Measurements from ENCODE around the gene PPP1R16B. TPM values are rescaled to one million over a fixed set of nuclear protein-coding genes. Genes with fewer than 3 reads are reported as not detected.

Gene PPP1R16B
- total RNA-seq, 2 donors from 2014 or later, result 45.6 to 60.9 TPM

GRCh38 chr20:38924718-38925117 is 119.2 kb downstream of the PPP1R16B start:
- H3K36me3 Mint-ChIP-seq (ENCODE audit: low read depth), result no peaks in the 10 kb centered on the region
- H3K27me3 Mint-ChIP-seq, result no peaks in the 10 kb centered on the region
- peak overlapping the region; percentile 61 for H3K4me3 Mint-ChIP-seq
- H3K9me3 ChIP-seq (ENCODE audit: control insufficient read depth, low read length, poor library complexity, severe bottlenecking), result no peaks in the 10 kb centered on the region
- ATAC-seq (no peak), DNase-seq (no peak)
- peaks cover 12% of the 10 kb centered on the region for H3K4me1 Mint-ChIP-seq
- H3K27ac Mint-ChIP-seq, result no peak overlapping the region

DNA sequence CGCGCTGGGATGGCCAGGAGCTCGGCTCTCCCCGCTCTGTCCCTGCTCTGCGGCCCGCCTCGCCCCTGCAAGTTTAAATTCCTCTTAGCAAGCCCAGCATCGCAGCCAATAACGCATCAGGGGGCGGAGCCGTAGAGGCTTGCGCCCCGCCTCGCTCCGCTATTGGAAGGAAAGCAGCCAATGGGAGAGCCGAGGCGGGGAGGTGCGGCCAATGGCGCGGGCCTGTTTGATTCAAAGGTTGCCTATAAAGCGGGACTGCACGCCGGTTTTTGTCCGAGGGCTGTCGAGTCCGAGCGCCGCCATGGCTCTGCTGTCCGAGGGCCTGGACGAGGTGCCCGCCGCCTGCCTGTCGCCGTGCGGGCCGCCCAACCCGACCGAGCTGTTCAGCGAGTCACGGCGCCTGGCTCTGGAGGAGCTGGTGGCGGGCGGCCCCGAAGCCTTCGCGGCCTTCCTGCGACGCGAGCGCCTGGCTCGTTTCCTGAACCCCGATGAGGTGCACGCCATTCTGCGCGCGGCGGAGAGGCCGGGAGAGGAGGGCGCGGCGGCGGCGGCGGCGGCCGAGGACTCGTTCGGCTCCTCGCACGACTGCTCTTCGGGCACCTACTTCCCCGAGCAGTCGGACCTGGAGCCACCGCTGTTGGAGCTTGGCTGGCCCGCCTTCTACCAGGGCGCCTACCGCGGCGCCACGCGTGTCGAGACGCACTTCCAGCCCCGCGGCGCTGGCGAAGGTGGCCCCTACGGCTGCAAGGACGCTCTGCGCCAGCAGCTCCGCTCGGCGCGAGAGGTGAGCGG is 120.8 kb downstream of the PPP1R16B start, which contains the start of gene FAM83D:
FAM83D (plus strand) TSS at position 276 of the 792 bp plus-strand sequence; CDS start at position 302, 26 bp downstream.
- ATAC-seq (peak; percentile 96), DNase-seq (peak; percentile 86 to 93 (median 92))
- Mint-ChIP-seq H3K4me3 (peak within 1 kb of the TSS; percentile 84), H3K36me3 (ENCODE audit: low read depth) (no peaks in the 10 kb centered on the region), H3K4me1 (peaks cover 17% of the 10 kb centered on the region), H3K27ac (peak within 1 kb of the TSS; percentile 75), H3K27me3 (no peaks in the 10 kb centered on the region)
- no peaks in the 10 kb centered on the region for H3K9me3 ChIP-seq (ENCODE audit: control insufficient read depth, low read length, poor library complexity, severe bottlenecking)

DNA sequence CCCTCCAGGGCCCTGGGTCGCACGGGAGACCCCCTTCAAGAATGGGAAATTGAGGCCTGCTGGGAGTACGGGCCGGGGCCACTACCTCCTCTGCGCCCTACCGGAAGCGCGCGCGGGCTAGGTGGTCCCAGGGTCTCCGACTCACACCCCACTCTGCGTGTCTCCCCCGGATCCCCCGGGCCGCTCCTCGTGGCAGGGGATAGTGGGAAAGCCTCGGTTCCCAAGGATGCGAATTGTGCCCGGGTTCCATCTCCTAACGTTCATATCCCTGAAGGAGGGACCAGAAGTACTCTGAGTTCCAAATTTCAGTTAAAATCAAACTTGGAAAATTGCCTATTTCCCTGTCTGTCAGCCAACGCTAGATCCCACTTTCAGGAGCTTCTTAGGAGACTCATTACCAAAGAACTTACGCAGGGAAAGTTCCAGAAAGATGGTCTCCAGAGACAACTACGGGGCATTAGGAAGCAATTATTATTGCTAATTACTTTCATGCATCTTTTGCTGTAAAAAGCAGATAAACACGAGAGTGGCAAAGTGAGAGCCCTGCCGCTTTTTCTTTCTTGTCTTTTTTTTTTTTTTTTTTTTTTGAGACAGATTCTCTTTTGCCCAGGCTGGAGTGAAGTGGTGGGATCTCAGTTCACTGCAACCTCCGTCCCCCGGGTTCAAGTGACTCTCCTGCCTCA is 121.6 kb downstream of the PPP1R16B start:
- Mint-ChIP-seq H3K27me3 (no peaks in the 10 kb centered on the region), H3K4me3 (peak overlapping the region; percentile 84), H3K36me3 (ENCODE audit: low read depth) (no peaks in the 10 kb centered on the region), H3K4me1 (peaks cover 17% of the 10 kb centered on the region), H3K27ac (peak overlapping the region; percentile 6)
- H3K9me3 ChIP-seq (ENCODE audit: control insufficient read depth, low read length, poor library complexity, severe bottlenecking), result no peaks in the 10 kb centered on the region
- ATAC-seq (no peak), DNase-seq (no peak)

- Mint-ChIP-seq H3K27ac (peak overlapping the region; percentile 6), H3K4me1 (peaks cover 17% of the 10 kb centered on the region)
- ATAC-seq, result no peak
These were observed 122.5 kb downstream of the PPP1R16B start for GRCh38 chr20:38927902-38928578.

DNA sequence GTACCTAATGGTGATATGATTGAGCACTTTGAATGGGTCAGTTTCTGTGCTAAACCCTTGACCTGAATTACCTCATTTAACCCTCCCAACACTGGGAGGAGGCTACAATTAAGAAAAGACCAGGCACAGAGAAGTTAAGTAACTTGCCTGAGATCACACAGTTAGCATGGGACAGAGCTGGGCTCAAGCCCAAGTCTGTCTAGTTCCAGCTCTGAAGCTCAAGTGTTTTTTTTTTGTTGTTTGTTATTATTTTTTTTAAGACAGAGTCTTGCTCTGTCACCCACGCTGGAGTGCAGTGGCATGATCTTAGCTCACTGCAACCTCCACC is 124.7 kb downstream of the PPP1R16B start:
- no peak for DNase-seq
- H3K27me3 Mint-ChIP-seq, result no peaks in the 10 kb centered on the region
- H3K36me3 Mint-ChIP-seq (ENCODE audit: low read depth), result no peaks in the 10 kb centered on the region
- no peak overlapping the region for H3K27ac Mint-ChIP-seq
- no peak overlapping the region for H3K4me3 Mint-ChIP-seq
- no peaks in the 10 kb centered on the region for H3K9me3 ChIP-seq (ENCODE audit: control insufficient read depth, low read length, poor library complexity, severe bottlenecking)
- H3K4me1 Mint-ChIP-seq, result peaks cover 13% of the 10 kb centered on the region
- no peak for ATAC-seq

More at GRCh38 chr20:38927902-38928578, 122.5 kb downstream of the PPP1R16B start:
- no peaks in the 10 kb centered on the region for H3K9me3 ChIP-seq (ENCODE audit: control insufficient read depth, low read length, poor library complexity, severe bottlenecking)
- no peaks in the 10 kb centered on the region for H3K36me3 Mint-ChIP-seq (ENCODE audit: low read depth)
- DNase-seq, result no peak
- H3K4me3 Mint-ChIP-seq, result peak overlapping the region; percentile 84
- no peaks in the 10 kb centered on the region for H3K27me3 Mint-ChIP-seq

DNA sequence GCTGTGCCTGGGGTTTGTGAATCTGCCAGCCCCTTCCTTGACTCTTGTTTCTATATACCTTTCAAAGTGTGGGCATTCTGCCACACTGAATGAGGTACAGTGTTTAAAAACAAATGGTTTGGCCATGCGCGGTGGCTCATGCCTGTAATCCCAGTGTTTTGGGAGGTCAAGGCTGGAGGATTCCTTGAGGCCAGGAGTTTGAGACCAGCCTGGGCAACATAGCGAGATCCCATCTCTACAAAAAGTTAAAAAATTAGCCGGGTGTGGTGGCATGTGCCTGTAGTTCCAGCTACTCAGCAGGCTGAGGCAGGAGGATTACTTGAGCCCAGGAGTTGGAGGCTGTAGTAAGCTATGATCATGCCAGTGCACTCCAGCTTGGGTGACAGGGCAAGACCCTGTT is 126.5 kb downstream of the PPP1R16B start:
- Mint-ChIP-seq H3K4me1 (peaks cover 11% of the 10 kb centered on the region), H3K27me3 (no peaks in the 10 kb centered on the region), H3K36me3 (ENCODE audit: low read depth) (no peaks in the 10 kb centered on the region), H3K27ac (no peak overlapping the region), H3K4me3 (no peak overlapping the region)
- no peaks in the 10 kb centered on the region for H3K9me3 ChIP-seq (ENCODE audit: control insufficient read depth, low read length, poor library complexity, severe bottlenecking)
- ATAC-seq (no peak), DNase-seq (no peak)

DNA sequence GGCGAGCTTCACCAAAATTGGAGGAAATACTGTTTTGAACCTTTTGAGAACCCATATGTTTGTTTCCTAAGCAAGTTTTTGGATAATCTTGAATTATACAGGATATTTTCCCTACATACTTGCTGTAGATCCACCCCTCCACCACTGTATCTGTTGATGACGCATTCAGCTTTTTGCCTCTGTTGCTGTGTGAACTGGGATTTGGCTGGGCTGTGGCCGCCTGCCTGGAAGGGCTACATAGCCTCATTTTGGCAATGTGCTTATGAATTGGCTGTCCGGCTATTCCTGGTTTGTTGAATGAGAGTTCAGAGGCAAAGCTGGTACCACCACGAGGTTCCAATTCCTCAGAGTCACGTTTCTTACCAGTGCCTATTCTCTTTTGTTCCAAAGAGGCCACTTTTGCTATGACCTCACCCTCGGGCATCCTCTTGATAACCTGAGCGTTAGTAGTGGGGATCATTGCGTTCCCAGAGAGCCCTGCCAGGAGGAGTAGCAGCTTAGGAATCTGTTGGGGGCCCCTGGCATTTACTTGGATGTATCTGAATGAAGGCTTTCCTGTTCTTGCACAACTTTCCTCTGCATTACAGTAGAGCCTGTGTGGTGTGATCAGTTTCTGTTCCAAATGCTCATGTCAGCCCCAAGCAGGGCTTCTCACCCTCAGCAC is 127.1 kb downstream of the PPP1R16B start:
- Mint-ChIP-seq H3K4me3 (no peak overlapping the region), H3K27ac (no peak overlapping the region), H3K36me3 (ENCODE audit: low read depth) (no peaks in the 10 kb centered on the region), H3K27me3 (no peaks in the 10 kb centered on the region), H3K4me1 (peaks cover 11% of the 10 kb centered on the region)
- ATAC-seq (no peak), DNase-seq (no peak)
- no peaks in the 10 kb centered on the region for H3K9me3 ChIP-seq (ENCODE audit: control insufficient read depth, low read length, poor library complexity, severe bottlenecking)

DNA sequence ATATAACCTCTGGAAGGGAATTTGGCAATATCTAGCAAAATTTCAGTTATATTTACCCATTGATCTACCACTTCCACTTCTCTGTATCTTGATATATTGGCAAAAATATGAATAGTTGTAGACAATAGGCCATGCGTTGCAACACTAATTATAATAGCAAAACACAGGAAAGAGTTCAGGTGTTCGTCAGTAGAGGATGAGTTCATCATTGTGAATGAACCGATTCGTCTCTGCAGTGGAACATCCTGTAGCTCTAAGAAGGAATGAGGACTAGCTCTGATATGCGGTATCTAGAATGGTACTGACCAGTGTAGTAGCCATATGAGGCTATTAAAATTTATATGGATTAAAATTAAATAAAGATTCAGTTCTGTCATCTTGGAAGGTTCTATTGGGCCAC is 129.0 kb downstream of the PPP1R16B start:
- Mint-ChIP-seq H3K27me3 (no peaks in the 10 kb centered on the region), H3K4me3 (no peak overlapping the region), H3K36me3 (ENCODE audit: low read depth) (peaks cover 2% of the 10 kb centered on the region), H3K27ac (no peak overlapping the region), H3K4me1 (peaks cover 8% of the 10 kb centered on the region)
- no peak for ATAC-seq
- no peak for DNase-seq
- H3K9me3 ChIP-seq (ENCODE audit: control insufficient read depth, low read length, poor library complexity, severe bottlenecking), result no peaks in the 10 kb centered on the region

GRCh38 chr20:38935285-38935684 is 129.8 kb downstream of the PPP1R16B start:
- Mint-ChIP-seq H3K4me1 (peaks cover 6% of the 10 kb centered on the region), H3K27ac (no peak overlapping the region), H3K36me3 (ENCODE audit: low read depth) (peaks cover 2% of the 10 kb centered on the region), H3K27me3 (no peaks in the 10 kb centered on the region), H3K4me3 (no peak overlapping the region)
- no peak for ATAC-seq
- H3K9me3 ChIP-seq (ENCODE audit: control insufficient read depth, low read length, poor library complexity, severe bottlenecking), result no peaks in the 10 kb centered on the region
- no peak for DNase-seq

DNA sequence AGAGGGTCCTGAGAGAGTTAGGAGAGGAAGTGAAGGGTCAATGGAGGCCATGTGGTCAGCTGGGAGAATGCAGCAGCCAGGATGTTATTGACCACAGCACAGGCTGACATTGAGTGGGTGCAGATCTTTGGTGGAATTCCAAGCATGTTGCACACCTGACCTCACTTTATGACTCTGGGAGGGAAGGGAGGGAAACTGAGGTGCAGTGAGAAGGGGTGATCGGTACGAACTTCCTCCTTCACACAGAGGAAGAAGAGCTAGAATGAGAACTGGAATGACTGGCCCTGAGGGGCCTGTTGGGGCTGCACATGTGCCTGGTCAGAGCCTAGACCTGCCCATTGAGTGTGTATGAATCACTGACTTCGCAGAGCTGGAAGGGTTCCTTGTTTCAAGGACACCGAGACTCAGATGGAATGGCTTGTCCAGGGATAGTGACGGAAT is 130.5 kb downstream of the PPP1R16B start:
- Mint-ChIP-seq H3K4me1 (peaks cover 6% of the 10 kb centered on the region), H3K36me3 (ENCODE audit: low read depth) (peaks cover 2% of the 10 kb centered on the region), H3K4me3 (no peak overlapping the region), H3K27ac (no peak overlapping the region), H3K27me3 (no peaks in the 10 kb centered on the region)
- DNase-seq (no peak), ATAC-seq (no peak)
- H3K9me3 ChIP-seq (ENCODE audit: control insufficient read depth, low read length, poor library complexity, severe bottlenecking), result no peaks in the 10 kb centered on the region

- no peak overlapping the region for H3K27ac Mint-ChIP-seq
- H3K4me3 Mint-ChIP-seq, result no peak overlapping the region
- peaks cover 6% of the 10 kb centered on the region for H3K4me1 Mint-ChIP-seq
- H3K36me3 Mint-ChIP-seq (ENCODE audit: low read depth), result peaks cover 2% of the 10 kb centered on the region
- H3K9me3 ChIP-seq (ENCODE audit: control insufficient read depth, low read length, poor library complexity, severe bottlenecking), result no peaks in the 10 kb centered on the region
- DNase-seq, result no peak
- no peak for ATAC-seq
- H3K27me3 Mint-ChIP-seq, result no peaks in the 10 kb centered on the region
These were observed 131.5 kb downstream of the PPP1R16B start for GRCh38 chr20:38937000-38937399.

DNA sequence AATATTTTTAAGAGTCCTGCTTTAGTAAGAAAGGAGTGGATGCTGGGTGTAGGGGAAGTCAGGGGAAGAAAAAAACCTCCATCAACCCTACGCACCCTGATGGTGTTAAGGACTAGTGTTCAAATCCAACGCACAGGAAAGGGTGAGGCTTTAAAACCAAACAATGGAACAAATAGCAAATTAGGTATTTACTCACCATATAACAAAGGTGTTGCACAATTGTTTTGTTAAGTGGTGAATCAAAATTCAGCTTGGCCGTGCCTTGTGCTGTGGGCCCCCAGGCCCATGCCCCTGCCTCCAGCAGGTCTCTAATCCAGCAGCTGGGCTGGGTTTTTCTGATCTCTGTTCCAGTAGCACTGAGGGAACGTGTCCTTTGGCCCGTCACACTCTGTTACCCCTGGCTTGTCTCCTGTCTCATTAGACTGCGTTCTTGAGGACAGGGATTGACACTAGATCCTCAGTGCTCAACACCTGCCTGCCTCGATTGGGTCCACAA is 132.5 kb downstream of the PPP1R16B start:
- ATAC-seq (no peak), DNase-seq (no peak)
- Mint-ChIP-seq H3K4me1 (peaks cover 6% of the 10 kb centered on the region), H3K36me3 (ENCODE audit: low read depth) (peaks cover 2% of the 10 kb centered on the region), H3K27me3 (no peaks in the 10 kb centered on the region), H3K27ac (no peak overlapping the region), H3K4me3 (no peak overlapping the region)
- no peaks in the 10 kb centered on the region for H3K9me3 ChIP-seq (ENCODE audit: control insufficient read depth, low read length, poor library complexity, severe bottlenecking)

DNA sequence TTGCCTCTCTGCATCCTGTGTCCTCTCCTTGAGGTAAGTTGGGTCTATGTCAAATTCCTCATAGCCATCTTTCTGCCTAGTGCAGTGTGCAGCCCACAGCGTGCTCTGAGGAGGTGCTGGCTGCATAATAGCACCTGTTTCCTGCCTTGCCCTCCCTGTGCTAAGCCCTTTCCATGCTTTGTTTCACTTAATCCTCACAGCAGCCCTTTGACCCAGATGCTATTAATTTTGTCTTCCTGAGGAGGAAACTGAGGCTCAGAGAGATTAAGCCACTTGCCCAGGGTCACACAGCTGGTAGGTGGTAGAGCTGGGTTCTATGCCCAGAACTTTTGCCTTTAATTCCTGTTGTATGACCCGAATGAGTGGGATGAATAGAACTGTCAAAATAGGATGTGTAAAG is 134.2 kb downstream of the PPP1R16B start:
- H3K4me1 Mint-ChIP-seq, result peaks cover 6% of the 10 kb centered on the region
- peaks cover 2% of the 10 kb centered on the region for H3K36me3 Mint-ChIP-seq (ENCODE audit: low read depth)
- no peak for ATAC-seq
- no peak for DNase-seq
- no peak overlapping the region for H3K27ac Mint-ChIP-seq
- no peaks in the 10 kb centered on the region for H3K9me3 ChIP-seq (ENCODE audit: control insufficient read depth, low read length, poor library complexity, severe bottlenecking)
- H3K27me3 Mint-ChIP-seq, result no peaks in the 10 kb centered on the region
- H3K4me3 Mint-ChIP-seq, result no peak overlapping the region

Data from T-helper 17 cell (primary cell).